ENCODE results near the gene ASS1. TPM values are rescaled to one million over a fixed set of nuclear protein-coding genes. Genes with fewer than 3 reads are reported as not detected.
"Not testable (repeated sequence)": the region's sequence is repeated elsewhere in the genome, so short reads cannot be mapped to it uniquely, and the experiment has no call there.

The ASS1 gene
- not detected for polyA plus RNA-seq (ENCODE audit: low read depth in 6 of 6)

DNA sequence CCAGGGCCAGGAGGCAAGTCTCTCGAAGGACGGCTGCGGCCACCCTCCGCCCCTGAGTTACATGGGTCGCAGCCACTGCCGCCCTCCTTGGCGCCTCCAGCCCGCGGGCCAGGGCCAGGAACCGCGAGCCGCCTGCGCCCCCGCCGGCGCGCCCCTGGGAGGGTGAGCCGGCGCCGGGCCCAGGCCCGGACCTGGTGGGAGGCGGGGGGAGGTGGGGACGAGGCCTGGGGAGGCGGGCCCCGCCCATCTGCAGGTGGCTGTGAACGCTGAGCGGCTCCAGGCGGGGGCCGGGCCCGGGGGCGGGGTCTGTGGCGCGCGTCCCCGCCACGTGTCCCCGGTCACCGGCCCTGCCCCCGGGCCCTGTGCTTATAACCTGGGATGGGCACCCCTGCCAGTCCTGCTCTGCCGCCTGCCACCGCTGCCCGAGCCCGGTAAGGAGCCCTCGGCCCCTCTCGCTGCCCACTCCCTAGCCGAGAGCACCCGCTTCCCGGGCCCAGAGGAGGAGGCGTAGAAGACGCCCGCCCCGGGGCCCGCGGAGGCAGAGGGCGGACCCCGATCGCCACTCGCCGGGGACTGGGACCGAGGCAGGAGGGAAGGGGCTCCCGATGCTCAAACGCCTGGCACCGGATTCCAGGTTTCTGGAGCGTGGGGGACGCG is at the start of gene ASS1:
Gene ASS1, plus strand, starts transcription at position 397 of the 657 bp plus-strand sequence. CDS start 7,268 bp downstream, outside the sequence.
- DNase-seq (peak; percentile 36), ATAC-seq (ENCODE audit: low read depth in 2 of 2) (peak; percentile 82 to 90)
- H3K4me1 Mint-ChIP-seq: peaks cover 0 to 2% (median 0%) of the 10 kb centered on the region in 3 donors
- peaks cover 28 to 51% (median 49%) of the 10 kb centered on the region in 3 donors for H3K27me3 Mint-ChIP-seq
- peak within 1 kb of the TSS; percentile 29 to 80 (median 73) for H3K4me3 Mint-ChIP-seq
- peaks cover 0 to 10% of the 10 kb centered on the region in 2 donors for H3K36me3 Mint-ChIP-seq
- H3K27ac Mint-ChIP-seq: no peak within 1 kb of the TSS
- peaks cover 5 to 26% (median 19%) of the 10 kb centered on the region in 7 donors for H3K9me3 Mint-ChIP-seq

DNA sequence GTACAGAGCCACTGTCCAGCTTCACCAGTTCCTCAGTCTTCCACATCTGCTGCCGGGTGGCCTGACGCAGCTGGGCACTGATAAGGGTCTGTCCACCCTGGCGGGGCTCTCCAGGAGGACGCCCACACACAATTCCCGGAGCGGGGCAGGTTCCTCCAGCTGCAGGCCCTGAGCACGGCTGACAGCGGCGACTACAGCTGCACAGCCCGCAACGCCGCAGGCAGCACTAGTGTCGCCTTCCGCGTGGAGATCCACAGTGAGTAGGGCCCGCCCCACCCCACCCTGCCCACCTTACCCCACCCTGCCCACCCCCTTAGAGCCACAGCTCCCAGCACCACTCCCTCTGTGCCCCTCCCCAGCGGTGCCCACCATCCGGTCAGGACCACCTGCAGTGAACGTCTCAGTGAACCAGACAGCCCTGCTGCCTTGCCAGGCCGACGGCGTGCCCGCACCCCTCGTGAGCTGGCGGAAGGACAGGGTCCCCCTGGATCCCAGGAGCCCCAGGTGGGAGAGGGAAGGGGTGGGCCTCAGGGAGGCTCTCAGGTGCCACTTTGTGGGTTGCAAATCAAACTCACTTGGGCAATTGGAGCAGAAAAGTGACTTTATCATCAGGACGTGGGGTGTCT is 48.8 kb upstream of the ASS1 start:
- ATAC-seq (ENCODE audit: low read depth in 2 of 2) (no peak), DNase-seq (no peak)
- Mint-ChIP-seq H3K9me3 (peaks cover 0 to 6% (median 3%) of the 10 kb centered on the region in 7 donors), H3K36me3 (no peaks in the 10 kb centered on the region), H3K27me3 (peaks cover 4 to 20% (median 5%) of the 10 kb centered on the region in 3 donors), H3K4me3 (no peak overlapping the region), H3K4me1 (no peaks in the 10 kb centered on the region), H3K27ac (no peak overlapping the region)

DNA sequence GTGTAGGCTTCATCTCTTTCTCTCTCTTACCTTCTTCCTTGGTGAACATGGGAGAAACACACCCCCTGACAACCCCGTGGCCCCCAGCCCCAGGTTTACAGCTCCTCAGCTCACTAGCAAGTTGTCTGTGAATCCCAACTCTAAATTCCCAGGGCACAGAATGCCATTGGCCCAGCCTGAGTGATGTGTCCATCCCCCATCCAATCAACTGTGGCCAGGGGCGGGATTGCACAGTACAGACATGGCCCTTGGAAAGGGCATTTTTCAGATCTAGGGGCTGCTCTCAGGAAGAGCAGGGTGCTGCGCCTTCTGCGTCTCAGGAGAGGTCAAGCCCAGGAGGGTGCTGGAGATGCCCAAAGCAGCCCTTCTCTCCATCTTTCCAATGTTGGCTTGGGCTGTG is 48.2 kb upstream of the ASS1 start:
- H3K27ac Mint-ChIP-seq: no peak overlapping the region
- peak overlapping the region in 1 of 8 donors; percentile 5 for H3K4me3 Mint-ChIP-seq
- no peaks in the 10 kb centered on the region for H3K36me3 Mint-ChIP-seq
- H3K27me3 Mint-ChIP-seq: peaks cover 4 to 20% (median 5%) of the 10 kb centered on the region in 3 donors
- DNase-seq: no peak
- peaks cover 0 to 6% (median 3%) of the 10 kb centered on the region in 7 donors for H3K9me3 Mint-ChIP-seq
- no peak for ATAC-seq (ENCODE audit: low read depth in 2 of 2)
- no peaks in the 10 kb centered on the region for H3K4me1 Mint-ChIP-seq

DNA sequence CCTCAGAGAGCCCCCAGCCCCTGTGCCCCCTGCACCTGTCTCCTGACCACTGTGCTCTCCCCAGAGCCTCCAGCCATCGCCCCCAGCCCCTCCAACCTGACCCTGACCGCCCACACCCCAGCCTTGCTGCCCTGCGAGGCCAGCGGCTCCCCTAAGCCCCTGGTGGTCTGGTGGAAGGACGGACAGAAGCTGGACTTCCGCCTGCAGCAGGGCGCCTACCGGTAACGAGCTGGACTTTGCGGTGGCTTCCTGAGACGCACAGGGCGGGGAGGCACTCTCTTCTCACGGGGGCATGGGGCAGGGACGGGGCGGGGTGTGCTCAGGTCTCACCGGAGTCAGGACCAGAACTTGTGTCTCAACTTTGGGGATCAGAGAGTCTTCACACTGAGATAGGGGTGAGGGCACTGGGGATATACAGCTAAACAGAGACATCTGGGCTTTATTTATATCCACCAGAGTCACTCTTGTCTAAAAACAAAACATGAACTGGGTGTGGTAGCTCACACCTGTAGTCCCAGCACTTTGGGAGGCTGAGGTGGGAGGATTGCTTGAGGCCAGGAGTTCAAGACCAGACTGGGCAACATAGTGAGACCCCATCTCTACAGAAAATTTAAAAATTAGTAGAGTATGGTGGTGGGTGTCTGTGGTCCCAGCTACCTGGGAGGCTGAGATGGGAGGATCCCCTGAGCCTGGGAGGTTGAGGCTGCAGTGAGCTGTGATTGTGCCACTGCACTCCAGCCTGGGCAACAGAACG is 46.1 kb upstream of the ASS1 start:
- H3K27me3 Mint-ChIP-seq: peaks cover 0 to 12% (median 4%) of the 10 kb centered on the region in 3 donors
- H3K4me1 Mint-ChIP-seq: no peaks in the 10 kb centered on the region
- peak overlapping the region in 1 of 6 donors; percentile 22 for H3K27ac Mint-ChIP-seq
- no peaks in the 10 kb centered on the region for H3K36me3 Mint-ChIP-seq
- H3K4me3 Mint-ChIP-seq: no peak overlapping the region
- ATAC-seq (ENCODE audit: low read depth in 2 of 2) (no peak), DNase-seq (no peak)
- H3K9me3 Mint-ChIP-seq: peaks cover 0 to 6% (median 3%) of the 10 kb centered on the region in 7 donors

DNA sequence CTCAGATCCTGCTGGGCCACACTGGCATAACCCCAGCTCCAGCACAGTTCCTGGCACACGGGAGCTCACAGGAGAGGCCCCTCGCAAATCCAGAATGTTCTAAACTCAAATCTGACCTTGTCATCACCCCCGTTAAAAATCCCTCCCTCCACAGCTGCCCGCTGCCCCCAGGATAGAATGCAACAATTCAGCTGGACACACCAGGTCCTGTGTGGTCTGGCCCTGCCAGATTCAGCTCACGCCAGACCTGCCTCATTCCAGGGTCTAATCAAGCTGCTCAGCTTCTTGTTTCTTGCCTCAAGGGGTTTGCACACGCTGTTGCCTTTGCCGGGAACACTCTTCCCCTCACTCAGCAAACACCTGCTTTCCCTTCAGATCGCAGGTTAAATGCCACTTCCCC is 45.0 kb upstream of the ASS1 start:
- no peaks in the 10 kb centered on the region for H3K36me3 Mint-ChIP-seq
- no peak overlapping the region for H3K27ac Mint-ChIP-seq
- DNase-seq: no peak
- peaks cover 0 to 16% (median 4%) of the 10 kb centered on the region in 3 donors for H3K27me3 Mint-ChIP-seq
- no peak overlapping the region for H3K4me3 Mint-ChIP-seq
- H3K9me3 Mint-ChIP-seq: peaks cover 0 to 6% (median 3%) of the 10 kb centered on the region in 7 donors
- ATAC-seq (ENCODE audit: low read depth in 2 of 2): no peak
- no peaks in the 10 kb centered on the region for H3K4me1 Mint-ChIP-seq

DNA sequence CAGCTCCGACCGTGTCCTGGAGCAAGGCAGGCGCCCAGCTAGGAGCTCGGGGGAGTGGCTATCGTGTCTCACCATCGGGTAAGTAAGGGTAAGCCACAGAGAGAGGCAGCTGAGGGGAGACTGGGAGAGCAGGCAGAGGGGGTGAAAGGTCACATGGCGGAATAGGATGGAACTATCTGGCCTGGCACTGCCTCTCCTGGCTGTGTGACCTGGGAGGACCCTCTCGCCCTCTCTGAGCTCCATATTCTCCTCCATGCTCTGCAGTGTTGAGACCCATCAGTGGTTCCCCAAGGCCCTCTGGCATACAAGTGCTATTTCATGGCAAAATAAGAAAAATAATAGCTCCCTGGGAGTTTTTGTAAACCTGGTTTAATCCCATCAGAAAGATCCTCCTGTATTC is 43.9 kb upstream of the ASS1 start:
- H3K4me1 Mint-ChIP-seq: no peaks in the 10 kb centered on the region

DNA sequence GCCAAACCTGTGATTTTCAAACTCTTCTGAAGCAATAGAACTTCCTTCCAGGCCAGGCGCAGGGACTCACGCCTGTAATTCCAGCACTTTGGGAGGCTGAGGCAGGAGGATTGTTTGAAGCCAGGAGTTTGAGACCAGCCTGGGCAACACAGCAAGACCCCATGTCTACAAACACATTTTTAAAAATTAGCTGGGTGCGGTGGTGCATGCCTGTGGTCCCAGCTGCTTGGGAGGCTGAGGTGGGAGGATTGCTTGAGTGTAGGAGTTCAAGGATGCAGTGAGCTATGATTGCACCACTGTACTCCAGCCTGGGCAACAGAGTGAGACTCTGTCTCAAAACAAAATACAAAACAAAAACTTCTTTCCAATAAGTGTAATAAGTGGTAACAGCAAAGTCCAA is 43.0 kb upstream of the ASS1 start:
- not testable (repeated sequence) for H3K36me3 Mint-ChIP-seq, H3K4me3 Mint-ChIP-seq
- H3K27me3 Mint-ChIP-seq: peaks cover 0 to 16% (median 4%) of the 10 kb centered on the region in 3 donors

More for the DNA sequence above, 43.9 kb upstream of the ASS1 start:
- no peak overlapping the region for H3K27ac Mint-ChIP-seq
- no peak for ATAC-seq (ENCODE audit: low read depth in 2 of 2)
- no peak for DNase-seq
- H3K36me3 Mint-ChIP-seq: no peaks in the 10 kb centered on the region
- peaks cover 0 to 16% (median 4%) of the 10 kb centered on the region in 3 donors for H3K27me3 Mint-ChIP-seq
- H3K9me3 Mint-ChIP-seq: peaks cover 0 to 6% (median 3%) of the 10 kb centered on the region in 7 donors
- no peak overlapping the region for H3K4me3 Mint-ChIP-seq

DNA sequence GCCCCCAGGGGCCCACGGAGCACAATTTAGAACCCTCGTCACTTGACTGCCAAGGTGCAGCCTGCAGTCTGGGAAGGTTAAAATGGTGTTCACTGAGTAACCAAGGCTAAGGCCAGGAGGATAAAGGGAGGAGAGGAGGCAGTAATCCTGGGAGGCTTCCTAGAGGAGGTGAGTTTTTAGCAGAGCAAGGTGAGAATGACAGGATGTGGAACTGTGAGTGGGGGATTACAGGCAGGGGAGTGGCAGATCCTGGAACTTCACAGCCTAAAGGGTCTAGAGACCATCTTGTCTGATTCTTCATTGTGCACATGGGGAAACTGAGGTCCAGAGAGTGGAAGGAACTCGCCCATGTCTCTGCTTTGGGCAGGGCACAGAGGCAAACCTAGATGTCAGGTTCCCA is 42.5 kb upstream of the ASS1 start:
- H3K4me3 Mint-ChIP-seq: peak overlapping the region in 1 of 8 donors; percentile 15
- ATAC-seq (ENCODE audit: low read depth in 2 of 2): no peak
- H3K36me3 Mint-ChIP-seq: no peaks in the 10 kb centered on the region
- H3K27ac Mint-ChIP-seq: no peak overlapping the region
- H3K27me3 Mint-ChIP-seq: peaks cover 0 to 16% (median 0%) of the 10 kb centered on the region in 3 donors
- H3K9me3 Mint-ChIP-seq: no peaks in the 10 kb centered on the region
- H3K4me1 Mint-ChIP-seq: no peaks in the 10 kb centered on the region
- DNase-seq: no peak

More for the DNA sequence above, 43.0 kb upstream of the ASS1 start:
- not testable (repeated sequence) for DNase-seq; H3K4me1 Mint-ChIP-seq; H3K9me3 Mint-ChIP-seq; H3K27ac Mint-ChIP-seq; ATAC-seq (ENCODE audit: low read depth in 2 of 2)

DNA sequence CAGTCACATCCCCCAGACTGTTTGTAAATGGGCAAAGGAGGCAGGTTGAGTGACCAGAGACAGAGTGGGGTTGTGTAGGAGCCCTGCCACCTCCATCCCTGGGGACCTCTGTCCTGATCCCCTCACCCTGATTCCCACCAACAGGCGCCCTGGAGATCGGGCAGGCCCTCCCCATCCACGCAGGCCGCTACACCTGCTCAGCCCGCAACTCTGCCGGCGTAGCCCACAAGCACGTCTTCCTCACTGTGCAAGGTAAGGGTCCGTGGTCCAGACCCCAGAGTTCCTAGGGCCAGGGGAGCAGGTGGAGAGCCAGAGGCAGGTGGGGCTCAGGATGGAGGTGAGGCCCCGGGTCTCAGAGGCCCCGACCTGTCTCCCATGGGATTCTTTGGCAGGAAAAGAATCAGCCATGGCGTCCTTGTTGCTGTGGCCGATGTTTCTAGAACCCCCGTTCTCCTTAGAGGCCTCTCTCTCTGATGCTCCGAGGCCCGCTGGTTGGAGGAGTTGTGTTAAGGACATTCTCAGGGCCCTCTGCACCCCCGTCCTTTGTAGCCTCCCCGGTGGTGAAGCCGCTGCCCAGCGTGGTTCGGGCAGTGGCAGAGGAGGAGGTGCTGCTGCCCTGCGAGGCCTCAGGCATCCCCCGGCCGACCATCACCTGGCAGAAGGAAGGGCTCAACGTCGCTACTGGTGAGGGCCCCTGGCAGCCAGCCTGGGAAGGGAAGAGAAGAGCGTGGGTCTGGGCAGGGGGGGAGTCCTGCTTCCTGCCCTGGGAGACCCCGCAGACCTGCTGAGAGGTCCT is 41.9 kb upstream of the ASS1 start:
- H3K27me3 Mint-ChIP-seq: peaks cover 0 to 16% (median 0%) of the 10 kb centered on the region in 3 donors
- no peak for DNase-seq
- no peaks in the 10 kb centered on the region for H3K4me1 Mint-ChIP-seq
- H3K9me3 Mint-ChIP-seq: no peaks in the 10 kb centered on the region
- H3K27ac Mint-ChIP-seq: no peak overlapping the region
- peak overlapping the region in 1 of 8 donors; percentile 15 for H3K4me3 Mint-ChIP-seq
- ATAC-seq (ENCODE audit: low read depth in 2 of 2): no peak
- H3K36me3 Mint-ChIP-seq: no peaks in the 10 kb centered on the region

DNA sequence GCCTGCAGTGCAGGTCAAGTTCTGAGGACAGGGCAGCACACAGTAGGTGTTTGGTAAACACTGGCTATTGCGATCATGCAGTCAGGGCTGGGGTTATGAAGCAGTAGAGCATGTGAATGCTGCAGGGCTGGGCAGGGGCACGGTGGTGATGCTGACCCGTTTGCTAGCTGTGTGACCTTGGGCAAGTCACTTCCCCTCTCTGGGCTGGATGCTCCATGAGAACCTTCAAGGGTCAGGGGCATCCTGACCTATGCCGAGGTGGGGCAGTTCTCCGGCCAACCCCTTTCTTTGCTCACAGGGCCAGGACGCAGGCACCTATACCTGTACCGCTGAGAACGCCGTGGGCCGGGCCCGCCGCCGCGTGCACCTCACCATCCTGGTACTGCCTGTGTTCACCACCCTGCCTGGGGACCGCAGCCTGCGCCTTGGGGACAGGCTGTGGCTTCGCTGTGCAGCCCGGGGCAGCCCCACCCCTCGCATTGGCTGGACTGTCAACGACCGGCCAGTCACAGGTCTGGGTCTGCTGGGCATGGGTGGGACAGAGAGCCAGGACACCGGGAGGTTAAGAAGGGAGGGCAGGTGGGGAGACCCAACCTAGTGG is 39.0 kb upstream of the ASS1 start:
- Mint-ChIP-seq H3K27ac (no peak overlapping the region), H3K4me3 (no peak overlapping the region), H3K9me3 (no peaks in the 10 kb centered on the region), H3K4me1 (no peaks in the 10 kb centered on the region), H3K27me3 (peaks cover 0 to 10% (median 0%) of the 10 kb centered on the region in 3 donors), H3K36me3 (no peaks in the 10 kb centered on the region)
- ATAC-seq (ENCODE audit: low read depth in 2 of 2) (no peak), DNase-seq (no peak)

DNA sequence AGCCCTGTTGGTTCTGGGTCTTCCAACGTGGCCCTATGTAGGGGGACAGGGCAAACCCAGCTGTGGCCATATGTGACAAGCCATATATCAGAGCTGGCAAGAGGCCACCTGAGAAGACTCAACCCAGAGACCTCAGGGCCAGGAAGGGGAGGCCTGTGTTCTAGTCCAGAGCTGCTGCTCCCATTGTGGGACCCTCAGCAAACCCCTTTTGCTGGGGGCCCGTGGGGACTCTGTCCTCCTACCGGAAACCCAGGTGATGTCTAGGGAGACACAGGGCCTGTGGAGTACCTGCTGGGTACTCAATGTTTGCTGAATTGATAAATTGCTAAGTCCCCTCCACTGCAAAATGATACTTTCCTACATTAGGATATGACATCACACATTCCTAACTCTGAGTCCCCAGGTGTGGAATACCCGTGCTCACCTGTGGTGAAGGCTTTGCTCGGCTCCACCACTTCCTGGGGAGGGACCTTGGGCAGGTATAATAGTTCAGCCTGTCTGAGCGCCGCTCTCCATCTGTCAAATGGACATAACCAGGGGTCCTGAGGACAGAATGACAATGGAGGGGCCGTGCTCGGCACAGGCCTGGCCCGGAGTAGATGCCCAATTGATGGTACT is 38.4 kb upstream of the ASS1 start:
- DNase-seq (no peak), ATAC-seq (ENCODE audit: low read depth in 2 of 2) (no peak)
- no peaks in the 10 kb centered on the region for H3K4me1 Mint-ChIP-seq
- H3K4me3 Mint-ChIP-seq: no peak overlapping the region
- no peaks in the 10 kb centered on the region for H3K36me3 Mint-ChIP-seq
- no peaks in the 10 kb centered on the region for H3K9me3 Mint-ChIP-seq
- H3K27ac Mint-ChIP-seq: no peak overlapping the region
- H3K27me3 Mint-ChIP-seq: peaks cover 0 to 10% (median 0%) of the 10 kb centered on the region in 3 donors

DNA sequence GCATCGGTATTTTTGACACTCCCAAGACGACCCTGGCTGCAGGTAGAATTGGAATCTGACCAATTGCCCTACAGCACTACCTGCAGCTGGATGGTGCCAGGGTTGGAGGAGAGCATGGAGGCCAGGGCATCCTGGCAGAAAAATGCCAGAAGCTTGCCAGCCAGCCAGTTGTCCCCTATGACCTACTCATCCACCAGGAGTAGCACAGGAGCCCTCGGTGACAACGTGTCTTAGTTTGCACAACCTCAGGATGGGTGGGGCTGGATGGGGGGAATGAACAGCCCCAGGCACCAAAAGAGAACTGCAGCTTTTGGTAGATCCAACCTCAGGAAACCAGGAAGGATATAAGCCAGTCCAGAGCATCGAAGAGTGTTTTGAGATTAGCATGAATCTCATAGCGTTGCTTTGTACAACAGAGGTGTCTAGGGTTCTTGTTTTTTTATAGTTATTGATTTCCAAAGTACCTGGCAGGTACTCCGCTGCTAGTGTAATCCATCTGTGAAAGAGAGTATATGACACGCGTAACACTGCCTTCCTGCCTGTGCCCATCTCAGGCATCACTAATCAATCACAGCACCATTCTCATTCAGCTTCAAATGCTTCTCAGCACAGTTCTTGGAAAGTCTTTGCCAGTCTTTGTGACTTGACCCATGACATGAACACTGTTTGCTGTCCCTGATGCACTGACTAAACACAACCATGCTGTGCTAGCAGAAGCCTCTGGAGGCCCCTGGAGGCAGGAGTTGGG is 36.7 kb upstream of the ASS1 start:
- Mint-ChIP-seq H3K36me3 (no peaks in the 10 kb centered on the region), H3K4me1 (no peaks in the 10 kb centered on the region), H3K4me3 (no peak overlapping the region), H3K27me3 (peaks cover 0 to 7% (median under 1%) of the 10 kb centered on the region in 3 donors), H3K9me3 (no peaks in the 10 kb centered on the region), H3K27ac (peak overlapping the region in 1 of 6 donors; percentile 52)
- no peak for ATAC-seq (ENCODE audit: low read depth in 2 of 2)
- no peak for DNase-seq

All from naive B cell (primary cell).